ENCODE results near the gene IP6K2. TPM values are rescaled to one million over a fixed set of nuclear protein-coding genes. Genes with fewer than 3 reads are reported as not detected.
"Not testable (repeated sequence)": the region's sequence is repeated elsewhere in the genome, so short reads cannot be mapped to it uniquely, and the experiment has no call there.

The IP6K2 gene
- total RNA-seq, 4 donors from 2014 or later, result 97.6 to 211 (median 163) TPM

- not testable (repeated sequence) for DNase-seq, H3K27ac ChIP-seq, H3K9me3 ChIP-seq, H3K4me3 ChIP-seq, H3K36me3 ChIP-seq, H3K27me3 ChIP-seq
- H3K4me1 ChIP-seq, result peaks cover 0 to 37% (median 2%) of the 10 kb centered on the region in 4 donors
Measured at GRCh38 chr3:48733752-48734518, 16.9 kb upstream of the IP6K2 start.

GRCh38 chr3:48727511-48727910 lies 10.5 kb upstream of the IP6K2 start:
- Histone ChIP-seq H3K27ac (no peak overlapping the region), H3K9me3 (no peaks in the 10 kb centered on the region), H3K4me3 (no peak overlapping the region), H3K36me3 (no peaks in the 10 kb centered on the region), H3K27me3 (no peaks in the 10 kb centered on the region), H3K4me1 (no peaks in the 10 kb centered on the region)
- DNase-seq, result no peak
- TF ChIP-seq POLR2A (IDR thresholded peaks at IDR 0.05) (no peak), CTCF (IDR thresholded peaks at IDR 0.05) (no peak)

- H3K4me3 ChIP-seq, H3K9me3 ChIP-seq, H3K4me1 ChIP-seq, H3K27ac ChIP-seq, H3K27me3 ChIP-seq, H3K36me3 ChIP-seq, DNase-seq: not testable (repeated sequence)
Measured at GRCh38 chr3:48725185-48725855, 8.3 kb upstream of the IP6K2 start.

- Histone ChIP-seq H3K4me1 (no peaks in the 10 kb centered on the region), H3K4me3 (no peak overlapping the region), H3K36me3 (no peaks in the 10 kb centered on the region), H3K9me3 (no peaks in the 10 kb centered on the region), H3K27me3 (no peaks in the 10 kb centered on the region), H3K27ac (peak overlapping the region in 2 of 4 donors; percentile 28 to 69)
- no peak for DNase-seq
- TF ChIP-seq POLR2A (IDR thresholded peaks at IDR 0.05) (no peak), CTCF (IDR thresholded peaks at IDR 0.05) (no peak)
Measured at GRCh38 chr3:48723725-48724124, 6.7 kb upstream of the IP6K2 start.

GRCh38 chr3:48723293-48723692 lies 6.3 kb upstream of the IP6K2 start:
- H3K36me3 ChIP-seq, DNase-seq, H3K27me3 ChIP-seq, H3K4me3 ChIP-seq, H3K9me3 ChIP-seq, H3K4me1 ChIP-seq: not testable (repeated sequence)
- H3K27ac ChIP-seq, result peak overlapping the region in 2 of 4 donors; percentile 28 to 69

- peak in 2 of 3 donors; percentile 53 to 56 for DNase-seq
- Histone ChIP-seq H3K27me3 (no peaks in the 10 kb centered on the region), H3K4me1 (peaks cover 0 to 40% (median 2%) of the 10 kb centered on the region in 4 donors), H3K27ac (peak overlapping the region; percentile 75 to 88 (median 81)), H3K36me3 (peaks cover 0 to 35% (median 0%) of the 10 kb centered on the region in 3 donors), H3K9me3 (no peaks in the 10 kb centered on the region), H3K4me3 (peak overlapping the region; percentile 66 to 82 (median 72))
- TF ChIP-seq POLR2A (IDR thresholded peaks at IDR 0.05), result no peak
- no peak for TF ChIP-seq CTCF (IDR thresholded peaks at IDR 0.05)
Measured at GRCh38 chr3:48716508-48716981, 476 bp downstream of the IP6K2 start.

GRCh38 chr3:48715174-48715800 lies 1.7 kb downstream of the IP6K2 start:
- H3K4me3 ChIP-seq, result peak overlapping the region in 2 of 4 donors; percentile 18 to 82
- no peak for DNase-seq
- H3K4me1 ChIP-seq, result peaks cover 0 to 40% (median 2%) of the 10 kb centered on the region in 4 donors
- H3K27ac ChIP-seq, result peak overlapping the region in 1 of 4 donors; percentile 4
- TF ChIP-seq POLR2A (IDR thresholded peaks at IDR 0.05), result no peak
- TF ChIP-seq CTCF (IDR thresholded peaks at IDR 0.05), result no peak
- H3K36me3 ChIP-seq, result peaks cover 0 to 47% (median 0%) of the 10 kb centered on the region in 3 donors
- no peaks in the 10 kb centered on the region for H3K27me3 ChIP-seq
- no peaks in the 10 kb centered on the region for H3K9me3 ChIP-seq
